GM23338 (cell line): ENCODE data around the gene ATAD3B. TPM values are rescaled to one million over a fixed set of nuclear protein-coding genes. Genes with fewer than 3 reads are reported as not detected.

Experiments used
- ATAC-seq: fragments of 200-7000 bp; cut with Tn5 transposase; 3 replicates; pipeline ENCODE4 v1.9.1; 2020
- DNase-seq: peaks from one replicate; pipeline ENCODE4 v3.0.0-alpha.2; 2015; ENCODE audit warnings: low spot score
- H2AFZ ChIP-seq: fragments of 200-600 bp; sonication (generic); 2 replicates; pipeline ENCODE4 v1.8.0; 2016; ENCODE audit warnings: antibody characterized with exemption, mild to moderate bottlenecking, moderate library complexity
- H3F3A ChIP-seq: fragments of 200-600 bp; sonication (generic); replicated peaks from 2 replicates; pipeline ENCODE4 v1.8.0; 2017; ENCODE audit warnings: antibody characterized with exemption, mixed run types, low read depth
- H3K27ac ChIP-seq: fragments of 200-600 bp; sonication (generic); 2 replicates; pipeline ENCODE4 v1.6.1; 2016; ENCODE audit warnings: low read depth
- H3K27me3 ChIP-seq: fragments of 200-600 bp; sonication (generic); 2 replicates; pipeline ENCODE4 v1.8.0; 2016; ENCODE audit warnings: mild to moderate bottlenecking, mixed run types, moderate library complexity; ENCODE audit not compliant: insufficient read depth
- H3K36me3 ChIP-seq: fragments of 200-600 bp; sonication (generic); 2 replicates; pipeline ENCODE4 v1.8.0; 2016; ENCODE audit warnings: mild to moderate bottlenecking; ENCODE audit not compliant: insufficient read depth
- H3K4me1 ChIP-seq: fragments of 200-600 bp; sonication (generic); 2 replicates; pipeline ENCODE4 v1.8.0; 2016; ENCODE audit warnings: mild to moderate bottlenecking, moderate library complexity; ENCODE audit not compliant: insufficient read depth
- H3K4me2 ChIP-seq: fragments of 200-600 bp; sonication (generic); 2 replicates; pipeline ENCODE4 v1.7.1; 2017; ENCODE audit warnings: mixed run types
- H3K4me3 ChIP-seq: fragments of 200-600 bp; sonication (generic); 2 replicates; pipeline ENCODE4 v1.6.1; 2016; ENCODE audit warnings: mixed run types
- H3K79me2 ChIP-seq: fragments of 200-600 bp; sonication (generic); replicated peaks from 2 replicates; pipeline ENCODE4 v1.8.0; 2017; ENCODE audit warnings: mild to moderate bottlenecking; ENCODE audit not compliant: insufficient read depth
- H3K9me2 ChIP-seq: fragments of 200-600 bp; sonication (generic); 2 replicates; pipeline ENCODE4 v1.8.0; 2017; ENCODE audit not compliant: insufficient read depth
- H4K20me1 ChIP-seq: fragments of 200-600 bp; sonication (generic); replicated peaks from 2 replicates; pipeline ENCODE4 v1.8.0; 2017; ENCODE audit warnings: mild to moderate bottlenecking; ENCODE audit not compliant: insufficient read depth
- H3K27ac Mint-ChIP-seq: 2 replicates; pipeline ENCODE4 v1.8.0; 2020; ENCODE audit warnings: inconsistent platforms, mild to moderate bottlenecking, moderate library complexity, mixed read lengths
- H3K27me3 Mint-ChIP-seq: 3 replicates; pipeline ENCODE4 v1.8.0; 2022; ENCODE audit warnings: low read depth, mild to moderate bottlenecking, moderate library complexity, mixed read lengths, inconsistent platforms; ENCODE audit not compliant: insufficient read depth, poor library complexity
- H3K36me3 Mint-ChIP-seq: 3 replicates; pipeline ENCODE4 v1.8.0; 2021; ENCODE audit warnings: low read depth, mild to moderate bottlenecking, inconsistent platforms, moderate library complexity, mixed read lengths
- H3K4me1 Mint-ChIP-seq: 3 replicates; pipeline ENCODE4 v1.8.0; 2020; ENCODE audit warnings: mild to moderate bottlenecking, inconsistent platforms, mixed read lengths
- H3K4me3 Mint-ChIP-seq: 3 replicates; pipeline ENCODE4 v1.8.0; 2021; ENCODE audit warnings: moderate library complexity, mild to moderate bottlenecking, inconsistent platforms, mixed read lengths
- H3K9me3 Mint-ChIP-seq: 3 replicates; pipeline ENCODE4 v1.8.0; 2020; ENCODE audit warnings: moderate library complexity, mild to moderate bottlenecking, inconsistent platforms, mixed read lengths
- CREB1 ChIP-seq: fragments of 250-450 bp; sonication (Bioruptor Pico); IDR thresholded peaks from 2 replicates; pipeline ENCODE4 v1.5.0; 2020; ENCODE audit warnings: low read depth, mild to moderate bottlenecking, moderate library complexity
- EZH2 ChIP-seq: fragments of 200-600 bp; sonication (generic); IDR thresholded peaks from one replicate; pipeline ENCODE4 v1.8.0; 2017; ENCODE audit warnings: antibody characterized with exemption, mild to moderate bottlenecking, low read depth; ENCODE audit not compliant: unreplicated experiment
- EZH2phosphoT487 ChIP-seq: fragments of 200-600 bp; sonication (generic); IDR thresholded peaks from one replicate; pipeline ENCODE4 v1.8.1; 2018; ENCODE audit warnings: antibody characterized with exemption; ENCODE audit not compliant: unreplicated experiment
- JUNB ChIP-seq: IDR thresholded peaks from one replicate; pipeline ENCODE4 v1.6.1; 2016; ENCODE audit warnings: antibody characterized with exemption; ENCODE audit not compliant: unreplicated experiment
- NANOG ChIP-seq: IDR thresholded peaks from 2 replicates; pipeline ENCODE4 v1.6.1; 2016; ENCODE audit warnings: antibody characterized with exemption, borderline replicate concordance
- POLR2AphosphoS5 ChIP-seq: IDR thresholded peaks from 2 replicates; pipeline ENCODE4 v1.6.1; 2016; ENCODE audit warnings: antibody characterized with exemption, low read depth
- REST ChIP-seq: IDR thresholded peaks from one replicate; pipeline ENCODE4 v1.6.1; 2018; ENCODE audit warnings: antibody characterized with exemption; ENCODE audit not compliant: unreplicated experiment
- STAT1 ChIP-seq: IDR thresholded peaks from one replicate; pipeline ENCODE4 v1.6.1; 2016; ENCODE audit warnings: antibody characterized with exemption; ENCODE audit not compliant: unreplicated experiment
- ZNF114 ChIP-seq: fragments of 250-450 bp; sonication (Bioruptor Pico); IDR thresholded peaks from 2 replicates; pipeline ENCODE4 v1.5.0; 2020; ENCODE audit warnings: mild to moderate bottlenecking, moderate library complexity
- ZNF331 ChIP-seq: fragments of 250-450 bp; sonication (Bioruptor Pico); IDR thresholded peaks from 2 replicates; pipeline ENCODE4 v1.5.0; 2020; ENCODE audit warnings: low read depth, mild to moderate bottlenecking, moderate library complexity
- ZNF462 ChIP-seq: fragments of 250-450 bp; sonication (Bioruptor Pico); IDR thresholded peaks from 2 replicates; pipeline ENCODE4 v1.5.0; 2020; ENCODE audit warnings: mild to moderate bottlenecking, moderate library complexity
- polyA plus RNA-seq: library from polyadenylated mRNA; unstranded; fragments of >200 nt; fragmentation: Nextera tagmentation; extraction: Ambion mirVana; gene quantifications from 2 replicates; pipeline ENCODE4 v1.2.1, GENCODE V29; 2016
- total RNA-seq: library from RNA; depleted of rRNA; stranded (reverse); fragments of >200 nt; shearing (Covaris generic); gene quantifications from 2 replicates; pipeline ENCODE4 v1.2.3, GENCODE V29; 2014
- TF ChIP-seq, protein P1 (sequence below), 2 experiments: fragments of 200-600 bp in 1 of 2; sonication (generic) in 1 of 2; conservative IDR thresholded peaks; 2 replicates each; pipeline versions ENCODE4 v1.5.1 to v1.6.1; 2016 to 2017; ENCODE audit warnings: antibody characterized with exemption in 2 of 2, low read depth in 2 of 2, mild to moderate bottlenecking in 2 of 2, moderate library complexity in 1 of 2
- TF ChIP-seq, protein P2 (sequence below): IDR thresholded peaks from 2 replicates; pipeline ENCODE4 v1.6.1; 2016; ENCODE audit warnings: antibody characterized with exemption

The ATAD3B gene
- total and polyA plus RNA-seq, 2 experiments from 2014 or later, result 37.8 to 63.4 TPM

GRCh38 chr1:1483714-1484113, 12.1 kb downstream of the ATAD3B start:
- no peak overlapping the region for H3K27ac ChIP-seq
- H3K9me2 ChIP-seq, result no peaks in the 10 kb centered on the region
- Mint-ChIP-seq H3K36me3 (peaks cover 66% of the 10 kb centered on the region), H3K27ac (no peak overlapping the region), H3K4me3 (no peak overlapping the region), H3K27me3 (peaks cover 8% of the 10 kb centered on the region), H3K9me3 (no peaks in the 10 kb centered on the region), H3K4me1 (no peaks in the 10 kb centered on the region)
- H3K4me3 ChIP-seq, result no peak overlapping the region
- H3K4me1 ChIP-seq, result no peaks in the 10 kb centered on the region
- no peak for ATAC-seq
- no peaks in the 10 kb centered on the region for H3K79me2 ChIP-seq
- no peak overlapping the region for H2AFZ ChIP-seq
- DNase-seq, result no peak
- H3K27me3 ChIP-seq, result no peaks in the 10 kb centered on the region
- peaks cover 18% of the 10 kb centered on the region for H3K36me3 ChIP-seq
- TF ChIP-seq REST, result no peak
- TF ChIP-seq, protein P1, sequence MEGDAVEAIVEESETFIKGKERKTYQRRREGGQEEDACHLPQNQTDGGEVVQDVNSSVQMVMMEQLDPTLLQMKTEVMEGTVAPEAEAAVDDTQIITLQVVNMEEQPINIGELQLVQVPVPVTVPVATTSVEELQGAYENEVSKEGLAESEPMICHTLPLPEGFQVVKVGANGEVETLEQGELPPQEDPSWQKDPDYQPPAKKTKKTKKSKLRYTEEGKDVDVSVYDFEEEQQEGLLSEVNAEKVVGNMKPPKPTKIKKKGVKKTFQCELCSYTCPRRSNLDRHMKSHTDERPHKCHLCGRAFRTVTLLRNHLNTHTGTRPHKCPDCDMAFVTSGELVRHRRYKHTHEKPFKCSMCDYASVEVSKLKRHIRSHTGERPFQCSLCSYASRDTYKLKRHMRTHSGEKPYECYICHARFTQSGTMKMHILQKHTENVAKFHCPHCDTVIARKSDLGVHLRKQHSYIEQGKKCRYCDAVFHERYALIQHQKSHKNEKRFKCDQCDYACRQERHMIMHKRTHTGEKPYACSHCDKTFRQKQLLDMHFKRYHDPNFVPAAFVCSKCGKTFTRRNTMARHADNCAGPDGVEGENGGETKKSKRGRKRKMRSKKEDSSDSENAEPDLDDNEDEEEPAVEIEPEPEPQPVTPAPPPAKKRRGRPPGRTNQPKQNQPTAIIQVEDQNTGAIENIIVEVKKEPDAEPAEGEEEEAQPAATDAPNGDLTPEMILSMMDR (conservative IDR thresholded peaks at IDR 0.05; ENCODE audit: low read depth in 2 of 2), result no peak
- TF ChIP-seq NANOG, result no peak
- TF ChIP-seq POLR2AphosphoS5, result no peak
- TF ChIP-seq ZNF114, result no peak
- no peak for TF ChIP-seq STAT1
- TF ChIP-seq ZNF331 (CRISPR knock-in tag), result no peak
- no peak for TF ChIP-seq ZNF462 (CRISPR knock-in tag)
- no peak for TF ChIP-seq EZH2
- TF ChIP-seq CREB1 (CRISPR knock-in tag), result no peak
- no peak for TF ChIP-seq EZH2phosphoT487
- TF ChIP-seq, protein P2, sequence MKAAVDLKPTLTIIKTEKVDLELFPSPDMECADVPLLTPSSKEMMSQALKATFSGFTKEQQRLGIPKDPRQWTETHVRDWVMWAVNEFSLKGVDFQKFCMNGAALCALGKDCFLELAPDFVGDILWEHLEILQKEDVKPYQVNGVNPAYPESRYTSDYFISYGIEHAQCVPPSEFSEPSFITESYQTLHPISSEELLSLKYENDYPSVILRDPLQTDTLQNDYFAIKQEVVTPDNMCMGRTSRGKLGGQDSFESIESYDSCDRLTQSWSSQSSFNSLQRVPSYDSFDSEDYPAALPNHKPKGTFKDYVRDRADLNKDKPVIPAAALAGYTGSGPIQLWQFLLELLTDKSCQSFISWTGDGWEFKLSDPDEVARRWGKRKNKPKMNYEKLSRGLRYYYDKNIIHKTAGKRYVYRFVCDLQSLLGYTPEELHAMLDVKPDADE, result no peak
- TF ChIP-seq JUNB, result no peak
- 0 out of 2 replicates have a peak, but pooled peaks cover 7% of the 10 kb centered on the region for H3F3A ChIP-seq
- H3K4me2 ChIP-seq, result no peak overlapping the region
- 0 out of 2 replicates have a peak, but pooled peaks cover 3% of the 10 kb centered on the region for H4K20me1 ChIP-seq
